GM19035 (cell line): ENCODE data around the gene CELSR1.

Source experiments
- ATAC-seq: cut with Tn5 transposase; IDR thresholded peaks from one replicate; pipeline ENCODE4 v1.9.1; 2021; ENCODE audit not compliant: unreplicated experiment

The CELSR1 gene

DNA sequence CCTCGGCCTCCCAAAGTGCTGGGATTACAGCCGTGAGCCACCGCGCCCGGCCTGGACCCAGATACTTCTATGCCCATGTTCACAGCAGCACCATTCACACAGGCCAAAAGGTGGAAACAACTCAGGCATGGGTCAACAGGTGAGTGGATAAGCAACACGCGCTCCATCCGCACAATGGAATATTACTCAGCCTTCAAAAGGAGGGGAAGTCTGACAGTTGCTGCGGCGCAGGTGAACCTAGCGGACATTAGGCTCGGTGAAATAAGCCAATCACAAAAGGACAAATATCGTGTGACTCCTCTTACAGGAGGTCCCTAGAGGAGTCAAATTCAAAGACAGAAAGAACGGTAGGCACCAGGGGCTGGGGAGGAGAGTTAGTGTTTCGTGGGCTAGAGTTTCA, 154.9 kb downstream of the CELSR1 start:
- ATAC-seq = no peak

DNA sequence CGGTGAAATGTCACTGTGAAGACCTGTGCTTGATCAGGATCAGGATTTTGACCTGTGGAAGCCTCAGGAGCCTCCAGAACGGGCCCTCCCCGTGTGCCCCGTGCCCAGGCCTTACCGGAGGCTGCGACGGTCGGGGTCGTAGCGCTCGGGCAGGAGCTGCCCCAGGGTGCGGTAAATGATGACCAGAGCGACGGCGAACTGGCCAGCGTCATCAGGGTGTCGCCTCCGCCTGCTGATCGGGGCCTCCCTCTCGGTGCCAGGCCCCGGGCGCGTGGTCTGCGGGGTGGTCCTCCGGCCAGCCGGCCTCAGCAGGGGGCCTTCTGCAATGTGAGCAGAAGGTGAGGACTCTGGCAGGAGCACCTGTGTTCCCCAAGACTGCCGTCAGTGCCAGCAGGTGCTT, 155.7 kb downstream of the CELSR1 start:
- no peak for ATAC-seq

DNA sequence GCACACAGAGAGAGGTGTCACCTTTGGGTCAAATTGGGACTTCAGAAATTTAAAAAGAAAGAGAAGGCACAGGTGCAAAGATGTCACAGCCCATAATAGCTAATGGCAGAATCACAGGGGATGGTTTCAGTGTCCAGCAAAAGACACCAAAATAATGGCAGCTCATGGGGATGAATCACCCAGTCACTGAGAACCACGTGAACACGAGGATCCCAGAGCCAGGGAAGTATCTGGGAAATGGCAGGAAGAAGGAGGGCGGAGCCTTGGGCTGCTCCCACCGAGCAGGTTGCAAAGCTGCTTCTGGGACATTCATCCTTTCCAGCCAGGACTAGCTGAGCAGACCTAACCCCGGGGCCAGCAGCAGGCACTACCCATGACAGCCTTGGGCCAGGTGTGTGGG, 156.3 kb downstream of the CELSR1 start:
- ATAC-seq = no peak

DNA sequence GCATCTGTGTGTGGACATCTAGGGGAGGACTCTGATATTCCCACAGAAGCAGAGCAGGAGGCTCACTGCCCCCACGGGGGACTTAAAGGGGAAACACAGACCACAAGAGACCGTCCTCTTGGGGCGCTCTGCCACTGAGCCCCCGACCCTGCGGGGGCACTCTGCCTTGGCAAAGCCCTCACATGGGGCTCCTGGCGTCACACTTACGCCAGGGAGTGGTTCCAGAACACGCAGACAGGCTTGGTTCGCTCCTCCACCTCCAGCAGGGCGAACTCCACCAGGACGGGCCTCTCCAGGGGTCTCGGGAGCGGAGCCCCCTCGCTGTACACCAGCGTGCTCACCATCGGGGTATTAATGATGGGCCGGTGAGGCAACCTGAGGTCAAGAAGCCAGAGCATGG, 156.8 kb downstream of the CELSR1 start:
- no peak for ATAC-seq

DNA sequence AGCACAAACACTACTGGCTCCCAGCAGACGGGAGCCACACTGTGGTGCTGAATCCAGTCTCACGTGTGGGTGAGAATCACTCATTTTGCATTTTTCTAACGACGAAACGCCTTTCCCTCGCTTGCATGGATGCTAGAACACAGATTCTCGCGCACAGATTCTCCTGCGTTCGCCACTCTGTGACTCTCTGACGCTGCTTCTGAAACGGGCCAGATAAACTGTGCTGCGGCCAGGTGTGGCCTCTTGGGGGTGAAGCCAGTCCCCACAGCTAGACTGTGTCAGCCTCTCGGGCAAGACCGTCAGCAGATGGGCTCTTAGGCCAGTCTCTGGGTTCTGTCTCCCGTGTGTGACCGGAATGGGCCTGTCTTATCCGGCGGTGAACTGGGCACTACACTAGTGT, 157.4 kb downstream of the CELSR1 start:
- no peak for ATAC-seq

DNA sequence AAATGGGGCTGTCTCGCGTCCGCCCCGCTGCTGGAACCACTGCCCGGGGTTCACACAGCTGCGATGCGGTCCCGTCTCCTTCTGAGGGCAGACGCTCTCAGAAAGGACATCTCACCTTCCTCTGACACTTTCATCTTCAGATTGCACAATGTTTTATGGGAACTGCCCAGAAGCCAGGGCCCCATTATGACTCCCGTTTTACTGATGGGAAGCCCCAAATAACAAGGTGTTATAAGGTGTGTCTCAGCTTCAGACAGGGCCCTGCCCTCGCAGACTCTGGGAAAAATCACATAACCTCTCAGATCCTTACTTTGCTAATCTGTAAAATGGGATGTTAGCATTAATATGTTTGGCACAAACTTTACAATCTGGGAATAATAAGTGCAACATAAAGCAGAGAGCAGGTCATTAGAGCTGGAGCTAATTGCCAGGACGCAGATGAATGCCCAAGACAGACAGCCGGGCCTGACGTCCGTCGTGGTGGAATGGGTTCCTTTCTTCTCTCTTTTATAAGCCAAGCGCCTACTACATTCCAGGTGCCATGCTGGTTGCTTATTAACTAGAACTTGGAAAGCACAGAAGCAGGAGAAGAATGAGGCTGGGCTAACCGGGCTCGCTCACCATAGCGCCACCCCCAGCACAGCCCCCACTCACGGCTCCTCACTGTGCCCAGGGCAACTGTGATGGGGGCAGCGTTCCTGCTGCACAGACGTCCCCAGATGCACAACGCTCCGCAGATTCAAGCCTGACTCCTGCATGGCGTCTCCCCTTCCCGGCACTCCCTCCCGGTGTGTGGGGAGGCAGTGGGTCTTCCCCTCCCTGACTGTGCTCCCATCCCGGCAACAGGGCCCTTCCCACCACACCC, 158.1 kb downstream of the CELSR1 start:
- no peak for ATAC-seq

DNA sequence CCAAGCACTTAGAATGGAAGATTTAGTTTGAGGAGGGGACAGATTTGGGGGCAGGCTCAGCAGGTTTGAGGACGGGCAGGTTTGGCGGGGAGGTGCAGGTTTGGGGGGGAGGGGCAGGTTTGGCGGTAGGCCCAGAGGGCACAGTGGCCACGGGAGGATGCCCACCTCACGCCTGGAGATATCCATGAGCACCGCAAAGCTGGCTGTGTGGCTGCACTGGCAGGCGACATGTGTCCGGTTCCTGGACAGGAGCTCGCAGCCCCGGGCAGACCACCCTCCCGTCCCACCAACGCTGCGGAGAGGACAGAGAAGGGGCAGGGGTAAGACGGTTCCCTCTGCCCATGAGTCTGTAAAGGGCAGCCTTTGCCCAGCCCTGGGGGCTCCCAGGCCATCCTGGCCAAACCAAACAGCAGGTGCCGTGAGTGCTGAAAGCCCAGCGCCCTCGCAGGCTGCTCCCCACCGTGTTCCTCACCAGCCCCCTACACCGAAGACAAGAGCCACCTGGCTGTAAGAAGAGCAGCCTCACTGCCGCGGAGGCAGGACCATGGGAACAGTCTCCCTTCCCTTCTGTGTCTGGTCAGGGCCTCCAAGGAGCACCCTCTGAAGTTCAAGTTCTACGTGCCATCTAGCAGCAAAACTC, 158.9 kb downstream of the CELSR1 start:
- no peak for ATAC-seq

DNA sequence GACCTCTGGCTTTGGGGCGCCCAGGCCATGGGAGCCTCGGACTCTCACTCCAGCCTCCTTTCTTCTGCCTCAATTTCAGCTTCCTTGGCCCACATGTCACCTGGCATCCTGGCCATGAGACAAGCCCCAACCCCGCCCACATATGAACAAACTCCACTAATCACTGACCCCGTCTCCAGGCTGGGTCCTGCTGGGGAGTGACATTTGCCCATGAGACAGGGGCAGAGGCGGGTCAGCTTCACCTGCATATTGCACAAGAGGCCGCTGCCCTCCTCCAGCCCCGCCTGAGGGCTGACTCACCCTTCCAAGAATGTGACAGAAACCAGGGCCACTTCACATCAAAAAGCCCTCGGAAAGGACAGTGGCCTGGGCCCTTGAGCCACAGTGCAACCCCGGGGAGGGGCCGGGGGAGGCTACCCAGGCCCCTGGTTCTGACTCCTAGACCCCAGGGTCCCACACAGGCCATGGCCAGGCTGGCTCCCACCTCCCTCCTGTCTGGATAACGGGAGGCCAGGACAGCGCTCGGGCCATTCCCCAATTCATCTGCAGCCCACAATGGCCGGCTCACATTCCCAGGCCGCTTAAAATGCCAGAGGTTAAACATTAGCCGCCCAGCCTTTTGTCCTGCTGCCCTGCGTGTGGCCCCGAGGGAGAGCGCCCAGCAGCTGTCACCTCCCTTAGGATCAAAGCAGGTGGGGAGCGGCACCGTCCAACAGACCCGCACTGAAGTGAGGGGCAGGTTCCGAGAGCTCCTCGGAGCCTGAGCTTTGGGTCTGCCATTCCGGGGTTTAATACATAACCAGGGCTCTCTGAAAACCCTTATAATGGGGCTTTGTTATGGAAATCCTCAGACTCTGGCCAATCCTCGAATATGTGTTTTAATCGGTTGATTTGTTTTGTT, 159.6 kb downstream of the CELSR1 start:
- no peak for ATAC-seq

DNA sequence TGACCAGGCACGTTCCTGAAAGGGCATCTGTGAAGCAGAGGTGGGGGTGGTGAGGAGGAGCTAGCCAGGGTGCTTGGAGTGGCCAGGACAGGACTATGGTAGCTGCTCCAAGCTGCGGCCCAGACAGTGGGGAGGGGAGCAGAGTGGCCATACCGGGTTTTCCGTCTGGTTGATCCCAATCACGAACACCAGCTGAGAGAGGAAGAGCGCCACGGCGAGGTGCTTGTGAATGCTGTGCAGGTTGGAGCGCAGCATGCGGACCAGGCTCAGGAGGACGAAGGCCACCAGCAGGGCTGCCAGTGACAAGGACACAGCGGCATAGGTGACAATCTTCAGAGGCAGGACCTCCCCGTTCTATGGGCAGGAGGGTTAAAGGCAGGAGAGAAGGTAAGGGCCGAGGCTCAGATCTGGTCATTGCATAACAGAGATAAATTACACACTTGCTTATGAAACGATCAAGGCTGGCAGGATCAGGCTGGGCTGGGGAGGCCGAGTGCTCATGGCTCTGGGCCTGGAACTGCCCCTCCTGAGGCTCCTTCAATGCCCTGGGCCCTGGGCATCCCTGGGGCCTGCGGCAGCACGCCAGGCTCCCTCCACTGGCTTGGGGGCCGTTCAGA, 160.4 kb downstream of the CELSR1 start:
- no peak for ATAC-seq

DNA sequence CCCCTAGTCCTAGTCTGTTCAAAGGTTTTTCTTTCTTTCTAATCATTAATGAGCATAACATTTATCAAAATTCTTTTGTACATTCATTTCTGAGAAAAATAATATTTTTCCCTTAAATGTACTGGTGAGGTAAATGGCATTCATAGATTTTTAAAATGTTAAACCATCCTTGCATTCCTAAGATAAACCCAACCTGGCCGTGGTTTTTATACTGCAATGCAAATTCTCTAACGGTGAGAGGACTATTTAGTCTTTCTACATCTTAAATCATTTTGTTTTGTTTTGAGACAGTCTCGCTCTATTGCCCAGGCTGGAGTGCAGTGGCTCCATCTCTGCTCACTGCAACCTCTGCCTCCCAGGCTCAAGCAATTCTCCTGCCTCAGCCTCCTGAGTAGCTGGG, 161.3 kb downstream of the CELSR1 start:
- no peak for ATAC-seq

DNA sequence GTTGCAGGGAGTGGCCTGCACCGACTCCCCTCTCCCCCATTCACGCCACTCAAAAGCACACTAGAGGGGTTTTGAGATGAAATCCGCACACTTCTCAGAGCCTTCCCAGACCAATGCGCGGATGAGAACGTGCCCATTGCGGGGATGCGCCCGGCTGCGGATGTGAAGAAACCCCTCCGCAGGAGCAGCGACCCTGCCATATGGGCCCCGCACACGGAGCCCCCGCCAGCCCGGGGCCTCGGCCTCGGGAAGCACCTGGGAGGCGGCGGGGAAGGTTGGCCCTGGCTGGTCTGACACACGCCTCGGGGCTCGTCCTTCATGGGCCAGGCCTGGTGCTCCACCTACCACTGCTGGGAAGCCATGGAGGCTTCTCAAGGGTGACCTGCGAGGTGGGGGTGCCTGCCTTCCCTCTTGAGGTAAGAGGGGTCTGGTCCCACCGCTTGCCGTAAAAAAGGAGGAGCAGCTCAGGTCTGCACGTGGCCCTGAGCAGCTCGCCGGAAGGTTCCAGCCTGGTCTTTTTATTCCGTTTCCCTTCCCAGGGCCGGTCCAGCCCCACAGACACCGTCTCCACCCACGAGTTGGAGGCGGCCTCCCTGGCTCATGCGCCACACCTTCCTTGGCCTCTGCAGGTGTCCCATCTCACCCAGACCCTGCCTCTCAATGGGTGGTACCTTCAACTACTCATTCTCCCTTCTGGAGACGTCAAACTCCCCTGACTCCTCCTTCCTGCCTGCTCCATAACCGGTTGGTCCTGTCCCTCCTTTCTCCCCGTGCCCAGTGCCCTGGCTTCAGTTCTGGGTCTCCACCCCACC, 162.6 kb downstream of the CELSR1 start:
- ATAC-seq = no peak

DNA sequence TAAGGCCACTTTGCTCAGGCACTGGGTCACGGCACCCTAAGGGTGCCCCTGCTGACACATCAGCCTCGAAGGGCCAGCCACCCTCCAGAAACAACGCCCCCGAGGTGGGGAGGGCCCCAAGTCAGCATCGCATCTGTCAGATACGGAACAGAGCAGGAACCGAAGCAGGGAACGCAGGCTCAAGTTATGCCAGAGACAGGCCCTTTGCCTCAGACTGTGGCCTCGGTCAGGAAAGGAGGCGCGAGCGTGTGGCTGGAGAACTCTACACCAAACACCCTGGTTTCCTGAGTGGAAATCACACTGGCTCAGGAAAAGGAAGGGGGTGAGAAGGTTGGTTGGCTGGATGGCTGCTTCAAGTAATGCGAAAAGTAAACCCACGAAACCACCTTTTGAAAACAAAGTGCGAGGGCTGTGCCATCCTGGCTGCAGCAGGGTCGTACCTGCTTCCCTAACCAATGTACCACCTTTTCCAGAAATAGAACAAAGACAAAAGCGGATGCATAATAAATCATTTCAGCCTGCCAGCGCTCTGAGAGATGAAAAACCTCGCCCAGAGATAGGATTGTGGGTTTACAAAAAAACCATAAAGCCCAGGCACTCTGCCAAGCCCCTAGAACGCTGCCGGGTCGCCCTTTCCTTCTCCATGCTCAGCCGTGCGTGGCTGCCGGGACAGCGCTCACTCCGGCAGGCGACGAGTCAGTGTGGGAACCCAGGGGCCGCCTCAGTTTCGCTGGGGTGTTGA, 163.3 kb downstream of the CELSR1 start:
- no peak for ATAC-seq

DNA sequence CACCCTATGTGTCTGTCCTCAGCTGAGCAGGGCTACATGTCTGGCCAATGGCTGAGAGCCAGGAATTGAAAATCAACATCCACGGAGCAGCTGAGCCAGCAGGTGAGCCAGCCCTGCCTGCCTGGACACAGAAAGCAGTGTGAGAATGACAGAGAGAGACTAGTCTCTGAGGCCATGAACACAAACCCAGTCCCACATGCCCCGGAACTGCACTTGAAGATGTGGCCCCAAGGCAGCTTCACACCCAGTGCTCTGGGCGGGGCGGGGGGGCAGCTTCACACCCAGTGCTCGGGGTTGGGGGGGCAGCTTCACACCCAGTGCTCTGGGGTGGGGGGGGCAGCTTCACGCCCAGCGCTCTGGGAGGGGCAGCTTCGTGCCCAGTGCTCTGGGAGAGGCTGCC, 164.3 kb downstream of the CELSR1 start:
- no peak for ATAC-seq

DNA sequence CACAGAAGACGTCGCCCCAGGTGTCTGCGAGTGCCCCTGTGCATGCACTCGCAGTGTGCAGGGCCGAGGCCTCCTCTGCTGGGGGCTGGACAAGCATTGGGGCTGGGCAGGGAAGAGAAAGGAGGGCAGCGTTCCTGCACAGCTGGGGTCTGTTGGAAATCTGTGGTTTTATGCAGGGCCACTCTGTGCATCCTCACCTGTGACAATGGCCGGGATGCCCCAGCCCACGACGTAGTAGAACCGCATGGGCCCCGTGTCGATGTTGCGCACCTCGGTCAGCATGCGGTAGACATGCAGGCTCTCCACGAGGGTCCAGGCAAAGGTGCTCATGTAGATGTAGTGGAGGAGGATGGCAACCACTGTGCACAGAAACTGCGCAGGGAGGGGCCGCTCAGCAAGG, 164.7 kb downstream of the CELSR1 start:
- ATAC-seq = no peak

DNA sequence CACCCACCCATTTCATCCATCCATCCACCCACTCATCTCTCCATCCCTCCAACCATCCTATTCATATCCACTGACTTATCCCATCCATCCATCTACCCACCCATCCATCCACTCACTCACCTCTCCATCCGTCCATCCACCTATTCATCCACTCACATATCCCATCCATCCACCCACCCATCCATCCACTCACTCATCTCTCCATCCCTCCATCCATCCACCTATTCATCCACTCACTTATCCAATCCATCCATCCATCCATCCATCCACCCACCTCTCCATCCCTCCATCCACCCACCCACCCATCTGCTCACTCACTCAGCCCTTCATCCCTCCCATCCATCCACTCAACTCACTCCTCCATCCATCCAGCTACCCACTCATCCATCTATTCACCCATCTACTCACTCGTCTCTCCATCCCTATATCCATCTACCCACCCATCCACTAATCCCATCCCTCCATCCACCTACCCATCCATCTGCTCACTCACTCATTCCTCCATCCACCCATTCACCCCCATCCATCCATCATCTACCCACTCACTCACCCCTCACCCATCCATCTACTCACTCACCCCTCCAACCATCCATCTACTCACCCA, 165.7 kb downstream of the CELSR1 start:
- no peak for ATAC-seq

DNA sequence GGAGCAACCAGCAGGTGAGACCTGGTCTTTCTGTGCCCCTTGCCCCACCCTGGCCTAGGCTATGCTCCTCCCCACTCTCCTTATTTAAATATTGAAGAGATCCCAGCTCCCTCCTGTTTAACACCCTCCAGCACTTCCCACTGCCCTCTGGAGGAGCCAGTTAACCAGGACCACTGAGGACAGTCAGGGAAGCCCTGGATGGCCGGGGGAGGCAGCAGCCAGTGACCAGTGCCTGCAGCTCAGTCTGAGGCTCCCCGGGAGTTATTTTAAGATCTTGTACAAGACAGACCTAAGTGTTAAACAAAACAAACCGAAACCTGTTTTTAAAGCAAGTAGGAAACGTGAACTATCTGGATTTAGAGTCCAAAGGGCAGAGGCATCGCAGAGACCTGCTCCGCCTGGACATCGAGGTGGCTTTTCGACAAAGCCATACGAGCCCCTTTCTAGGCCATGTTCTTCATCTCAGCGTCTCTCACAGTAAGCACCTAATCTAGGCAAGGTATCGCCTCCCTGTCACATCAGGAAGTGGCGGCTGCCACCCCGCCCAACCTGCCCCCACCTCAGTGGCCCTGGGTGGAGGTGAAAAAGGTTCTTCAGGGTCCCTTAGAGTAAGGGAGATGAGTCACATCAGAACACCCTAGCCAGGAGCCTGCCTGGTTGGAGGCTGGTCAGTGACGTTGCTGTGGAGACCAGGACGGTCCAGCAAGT, 166.7 kb downstream of the CELSR1 start:
- ATAC-seq = no peak

DNA sequence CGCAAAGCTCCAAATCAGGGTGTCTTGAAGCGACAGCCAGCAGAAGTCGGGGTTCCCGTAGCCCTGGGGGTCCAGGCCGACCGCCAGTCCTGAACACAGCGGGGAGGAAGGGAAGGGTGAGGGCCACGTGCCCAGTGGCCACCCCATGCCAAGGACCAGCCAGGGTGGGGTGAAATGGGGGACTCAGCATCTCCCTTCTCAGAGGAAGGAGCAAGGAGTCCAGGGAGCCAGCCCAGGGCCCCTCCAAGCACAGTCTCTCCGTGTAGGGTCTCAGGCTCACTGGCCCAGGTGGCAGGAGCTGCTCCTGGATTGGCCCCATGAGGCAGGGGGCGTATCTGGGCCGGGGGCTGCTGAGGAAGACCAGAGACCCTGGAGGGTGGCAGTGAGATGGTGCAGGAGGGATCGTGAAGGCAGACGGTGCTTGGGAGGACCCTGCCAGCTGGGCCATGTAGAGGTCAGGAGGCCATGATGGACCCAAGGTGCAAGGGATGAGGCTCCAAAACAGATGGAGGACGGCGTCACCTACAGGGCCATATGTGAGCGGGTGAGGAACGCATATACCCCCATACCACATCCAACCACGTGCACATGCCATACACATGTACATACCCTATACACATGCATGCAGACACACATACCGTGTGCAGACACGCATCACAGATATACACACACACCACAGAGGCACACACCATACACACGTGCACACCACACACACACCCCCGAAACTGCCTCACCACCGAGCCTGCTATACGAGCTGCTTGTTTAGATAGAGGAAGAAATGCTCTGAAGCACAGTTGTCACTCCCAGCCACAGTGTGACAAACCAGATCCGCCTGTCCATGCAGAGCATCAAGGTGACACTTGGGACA, 167.5 kb downstream of the CELSR1 start:
- ATAC-seq = no peak
